Mammary microvascular endothelial cell (primary cell): Measurements from ENCODE around the gene NUPR2. TPM values are rescaled to one million over a fixed set of nuclear protein-coding genes. Genes with fewer than 3 reads are reported as not detected.

Experiments
- total RNA-seq: library from RNA; depleted of rRNA; stranded (reverse); fragments of >200 nt; gene quantifications from 2 replicates; pipeline ENCODE4 v1.2.3, GENCODE V29; 2015

Gene NUPR2
- total RNA-seq, result not detected in 2 replicates

GRCh38 chr7:56115852-56116538 lies at the start of gene NUPR2:
TSS of gene NUPR2 (minus strand) at chr7:56116417. CDS start at chr7:56116314, 103 bp downstream.

DNA sequence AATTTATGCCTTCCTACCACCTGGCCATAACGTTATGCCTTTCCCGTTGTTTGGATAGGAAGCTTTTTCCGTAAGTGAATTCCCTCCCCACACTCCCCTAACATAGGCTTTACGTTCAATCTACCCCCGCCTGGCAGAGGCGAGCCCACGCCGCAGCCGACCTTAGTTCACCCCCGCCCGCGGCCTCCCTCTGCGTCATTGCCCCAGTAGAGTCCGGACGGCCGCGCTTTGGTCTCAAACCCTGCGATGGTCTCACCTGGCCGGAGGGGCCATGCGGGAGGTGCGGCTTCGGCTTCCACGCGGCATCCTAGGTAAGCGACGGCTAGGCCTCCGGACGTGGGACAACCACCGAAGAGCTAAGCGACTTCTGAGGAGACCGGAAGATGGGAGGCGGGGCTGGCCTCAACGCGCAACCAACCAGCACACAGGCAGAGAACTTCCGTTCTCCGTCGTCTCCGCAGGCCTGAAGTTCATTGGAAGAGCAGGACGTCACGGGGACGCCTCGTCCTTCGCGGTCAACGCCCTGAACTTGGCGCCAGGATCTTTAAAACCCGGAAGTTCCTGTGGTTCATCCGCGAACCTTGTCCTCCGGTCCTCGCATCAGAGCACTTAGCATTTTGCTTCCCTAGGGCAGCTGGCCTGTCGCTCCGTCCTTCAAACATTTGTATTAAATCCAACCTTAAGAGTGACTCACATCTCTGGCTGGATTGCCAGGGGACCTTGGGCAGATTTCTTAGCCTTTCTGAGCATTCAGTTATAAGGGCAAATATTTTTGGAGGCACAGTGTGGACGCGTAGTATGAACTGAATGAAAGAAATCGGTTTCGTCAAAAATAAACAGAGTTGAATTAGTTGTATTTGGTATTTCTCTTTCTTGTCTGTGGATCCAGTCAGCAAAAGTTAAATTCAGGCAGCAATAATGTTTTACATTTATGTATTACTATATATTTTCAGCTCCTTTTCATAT lies 9.8 kb downstream of the NUPR2 start, which contains the start of gene CHCHD2:
Gene CHCHD2, minus strand, starts transcription at position 369 of the 966 bp plus-strand sequence. Its CDS starts 63 bp downstream, at position 306.

GRCh38 chr7:56092789-56093531 lies 23.3 kb downstream of the NUPR2 start, which contains the start of gene PHKG1:
TSS of gene PHKG1 (minus strand) at chr7:56092952. CDS start at chr7:56088941, 4,011 bp downstream.

Other genes with a start within 250 kb of the NUPR2 start
- gene ZNF713, start 229.0 kb downstream of the NUPR2 start, total RNA-seq, result 1.1 and 1.3 TPM in 2 replicates
- gene MRPS17, start 164.5 kb downstream of the NUPR2 start, total RNA-seq, result 12.3 and 16.2 TPM in 2 replicates
- gene NIPSNAP2, start 151.8 kb downstream of the NUPR2 start, total RNA-seq, result 39.9 and 53.1 TPM in 2 replicates
- 35.8 and 46.7 TPM in 2 replicates for gene PSPH, start 65.0 kb downstream of the NUPR2 start, total RNA-seq
- gene CCT6A, start 64.7 kb downstream of the NUPR2 start, total RNA-seq, result 161 and 180 TPM in 2 replicates
- 121 and 134 TPM in 2 replicates for gene SUMF2, start 52.1 kb downstream of the NUPR2 start, total RNA-seq
- not detected in 2 replicates for gene PHKG1, start 23.5 kb downstream of the NUPR2 start, total RNA-seq
- 591 and 593 TPM in 2 replicates for gene CHCHD2, start 9.9 kb downstream of the NUPR2 start, total RNA-seq